ENCODE results near the gene TMPRSS3.

TMPRSS3 gene

GRCh38 chr21:42412636-42412933 lies 16.7 kb upstream of the TMPRSS3 start:
- Histone ChIP-seq H3K36me3 (ENCODE audit: low read length) (no peaks in the 10 kb centered on the region), H4K20me1 (ENCODE audit: low read depth, low read length) (no peaks in the 10 kb centered on the region), H3K4me3 (ENCODE audit: insufficient read depth, low read length, poor library complexity, severe bottlenecking) (no peak overlapping the region), H3K27me3 (ENCODE audit: low read length) (no peaks in the 10 kb centered on the region), H3K79me2 (ENCODE audit: insufficient read depth, low read length) (no peaks in the 10 kb centered on the region), H3K9me3 (ENCODE audit: insufficient read depth, low read length) (no peaks in the 10 kb centered on the region), H3K4me2 (ENCODE audit: low read depth, low read length, poor library complexity, severe bottlenecking) (no peak overlapping the region), H3K27ac (ENCODE audit: low read depth, low read length) (no peak overlapping the region), H3F3A (ENCODE audit: insufficient read depth) (no peaks in the 10 kb centered on the region), H3K9me2 (replicated peaks; ENCODE audit: insufficient read depth, low read length) (no peaks in the 10 kb centered on the region), H3K9ac (ENCODE audit: low read length) (no peak overlapping the region), H2AFZ (ENCODE audit: low read depth, low read length, severe bottlenecking) (no peak overlapping the region)
- TF ChIP-seq, protein P1, sequence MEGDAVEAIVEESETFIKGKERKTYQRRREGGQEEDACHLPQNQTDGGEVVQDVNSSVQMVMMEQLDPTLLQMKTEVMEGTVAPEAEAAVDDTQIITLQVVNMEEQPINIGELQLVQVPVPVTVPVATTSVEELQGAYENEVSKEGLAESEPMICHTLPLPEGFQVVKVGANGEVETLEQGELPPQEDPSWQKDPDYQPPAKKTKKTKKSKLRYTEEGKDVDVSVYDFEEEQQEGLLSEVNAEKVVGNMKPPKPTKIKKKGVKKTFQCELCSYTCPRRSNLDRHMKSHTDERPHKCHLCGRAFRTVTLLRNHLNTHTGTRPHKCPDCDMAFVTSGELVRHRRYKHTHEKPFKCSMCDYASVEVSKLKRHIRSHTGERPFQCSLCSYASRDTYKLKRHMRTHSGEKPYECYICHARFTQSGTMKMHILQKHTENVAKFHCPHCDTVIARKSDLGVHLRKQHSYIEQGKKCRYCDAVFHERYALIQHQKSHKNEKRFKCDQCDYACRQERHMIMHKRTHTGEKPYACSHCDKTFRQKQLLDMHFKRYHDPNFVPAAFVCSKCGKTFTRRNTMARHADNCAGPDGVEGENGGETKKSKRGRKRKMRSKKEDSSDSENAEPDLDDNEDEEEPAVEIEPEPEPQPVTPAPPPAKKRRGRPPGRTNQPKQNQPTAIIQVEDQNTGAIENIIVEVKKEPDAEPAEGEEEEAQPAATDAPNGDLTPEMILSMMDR (IDR thresholded peaks at IDR 0.05; ENCODE audit: insufficient read depth, low read length, poor library complexity, severe bottlenecking), result no peak
- TF ChIP-seq EZH2phosphoT487 (conservative IDR thresholded peaks at IDR 0.05; ENCODE audit: low read length), result no peak

DNA sequence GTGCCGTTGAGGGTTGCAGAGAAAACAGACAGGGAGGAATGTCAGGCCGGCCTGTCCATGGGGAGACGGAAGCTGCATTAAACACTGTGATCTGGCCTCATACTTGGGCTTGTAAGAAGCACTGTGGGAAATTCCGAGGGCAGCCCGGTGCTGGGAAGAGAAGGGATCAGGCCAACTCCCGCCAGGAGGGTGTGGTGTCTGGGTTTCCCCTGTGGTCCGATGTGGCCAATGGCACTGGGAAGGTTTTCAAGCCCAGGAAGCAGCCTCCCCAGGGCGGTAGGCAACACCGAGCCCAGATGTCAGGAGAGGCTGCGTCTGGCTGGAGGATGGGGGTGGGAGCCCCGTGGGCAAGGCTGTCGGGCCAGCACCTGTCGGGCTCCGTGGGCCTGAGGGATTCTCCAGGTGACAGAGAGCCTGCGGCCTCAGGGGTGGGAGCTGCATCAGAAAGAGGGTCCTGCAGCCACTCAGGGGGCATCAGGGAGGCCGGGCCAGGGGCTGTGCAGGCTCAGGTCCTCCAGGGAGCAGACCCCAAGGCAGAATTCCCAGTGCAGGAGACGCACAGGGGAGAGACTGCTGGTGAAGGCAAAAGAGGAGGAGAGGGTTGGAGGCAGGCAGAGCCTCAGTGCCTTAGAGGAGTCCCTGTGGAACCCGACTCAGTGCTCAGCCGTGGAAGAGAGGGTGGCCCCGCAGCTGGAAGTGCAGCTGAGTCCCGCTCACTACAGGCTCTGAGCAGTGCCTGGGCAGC lies 16.2 kb upstream of the TMPRSS3 start:
- no peak overlapping the region for H3K4me3 ChIP-seq (ENCODE audit: insufficient read depth, low read length, poor library complexity, severe bottlenecking)
- H3K9ac ChIP-seq (ENCODE audit: low read length), result no peak overlapping the region
- no peak overlapping the region for H2AFZ ChIP-seq (ENCODE audit: low read depth, low read length, severe bottlenecking)
- H3K9me2 ChIP-seq (replicated peaks; ENCODE audit: insufficient read depth, low read length), result no peaks in the 10 kb centered on the region
- H3K27me3 ChIP-seq (ENCODE audit: low read length), result no peaks in the 10 kb centered on the region
- H3K27ac ChIP-seq (ENCODE audit: low read depth, low read length), result no peak overlapping the region
- H3K9me3 ChIP-seq (ENCODE audit: insufficient read depth, low read length), result no peaks in the 10 kb centered on the region
- H3F3A ChIP-seq (ENCODE audit: insufficient read depth), result no peaks in the 10 kb centered on the region
- no peaks in the 10 kb centered on the region for H4K20me1 ChIP-seq (ENCODE audit: low read depth, low read length)
- H3K79me2 ChIP-seq (ENCODE audit: insufficient read depth, low read length), result no peaks in the 10 kb centered on the region
- H3K36me3 ChIP-seq (ENCODE audit: low read length), result no peaks in the 10 kb centered on the region
- TF ChIP-seq, protein P1 (IDR thresholded peaks at IDR 0.05; ENCODE audit: insufficient read depth, low read length, poor library complexity, severe bottlenecking), result no peak
- TF ChIP-seq EZH2phosphoT487 (conservative IDR thresholded peaks at IDR 0.05; ENCODE audit: low read length), result no peak
- H3K4me2 ChIP-seq (ENCODE audit: low read depth, low read length, poor library complexity, severe bottlenecking), result no peak overlapping the region

- H3K36me3 ChIP-seq (ENCODE audit: low read length), result no peaks in the 10 kb centered on the region
- H3K4me2 ChIP-seq (ENCODE audit: low read depth, low read length, poor library complexity, severe bottlenecking), result no peak overlapping the region
- TF ChIP-seq, protein P1 (IDR thresholded peaks at IDR 0.05; ENCODE audit: insufficient read depth, low read length, poor library complexity, severe bottlenecking), result no peak
- no peak for TF ChIP-seq EZH2phosphoT487 (conservative IDR thresholded peaks at IDR 0.05; ENCODE audit: low read length)
Measured at GRCh38 chr21:42411197-42411869, 15.5 kb upstream of the TMPRSS3 start.

More at GRCh38 chr21:42411197-42411869, 15.5 kb upstream of the TMPRSS3 start:
- Histone ChIP-seq H3K9me3 (ENCODE audit: insufficient read depth, low read length) (no peaks in the 10 kb centered on the region), H3K9me2 (replicated peaks; ENCODE audit: insufficient read depth, low read length) (no peaks in the 10 kb centered on the region), H3K4me3 (ENCODE audit: insufficient read depth, low read length, poor library complexity, severe bottlenecking) (no peak overlapping the region), H3K9ac (ENCODE audit: low read length) (no peak overlapping the region), H3K27me3 (ENCODE audit: low read length) (no peaks in the 10 kb centered on the region), H3K79me2 (ENCODE audit: insufficient read depth, low read length) (no peaks in the 10 kb centered on the region), H4K20me1 (ENCODE audit: low read depth, low read length) (no peaks in the 10 kb centered on the region), H2AFZ (ENCODE audit: low read depth, low read length, severe bottlenecking) (no peak overlapping the region), H3K27ac (ENCODE audit: low read depth, low read length) (no peak overlapping the region), H3F3A (ENCODE audit: insufficient read depth) (no peaks in the 10 kb centered on the region)

Data from SU-DHL-6 (cell line).